Progenitor cell of endocrine pancreas (in vitro differentiated cells): ENCODE results near the gene CDH13. TPM values are rescaled to one million over a fixed set of nuclear protein-coding genes. Genes with fewer than 3 reads are reported as not detected.

Experiments used
- DNase-seq: peaks from one replicate; pipeline ENCODE4 v3.0.0; 2021; ENCODE audit warnings: low spot score; ENCODE audit not compliant: unreplicated experiment
- H3K27ac Mint-ChIP-seq: 2 replicates; pipeline ENCODE4 v1.8.0; 2021; ENCODE audit warnings: mild to moderate bottlenecking, moderate library complexity, mixed read lengths
- H3K27me3 Mint-ChIP-seq: 2 replicates; pipeline ENCODE4 v1.8.0; 2021; ENCODE audit warnings: mixed read lengths
- H3K36me3 Mint-ChIP-seq: 2 replicates; pipeline ENCODE4 v1.8.0; 2022; ENCODE audit warnings: mixed read lengths; ENCODE audit not compliant: insufficient read depth
- H3K4me1 Mint-ChIP-seq: 2 replicates; pipeline ENCODE4 v1.8.0; 2021; ENCODE audit warnings: low read depth, mixed read lengths
- H3K4me3 Mint-ChIP-seq: 2 replicates; pipeline ENCODE4 v1.8.0; 2021; ENCODE audit warnings: low read depth, mild to moderate bottlenecking, moderate library complexity, mixed read lengths
- H3K9me3 Mint-ChIP-seq: 2 replicates; pipeline ENCODE4 v1.8.0; 2021; ENCODE audit warnings: low read depth, mixed read lengths
- total RNA-seq: library from RNA; stranded (reverse); gene quantifications from 2 replicates; pipeline ENCODE4 v1.2.1, GENCODE V29; 2021
- TF ChIP-seq, protein P1 (sequence below): fragments of 200-600 bp; sonication (generic); IDR thresholded peaks from one replicate; pipeline ENCODE4 v1.5.0; 2021; ENCODE audit warnings: antibody characterized with exemption, mild to moderate bottlenecking; ENCODE audit not compliant: unreplicated experiment

The CDH13 gene
- total RNA-seq, 1 donor from 2014 or later, result 0.38 TPM

GRCh38 chr16:83102336-83102735 is 475.6 kb downstream of the CDH13 start:
- TF ChIP-seq, protein P1, sequence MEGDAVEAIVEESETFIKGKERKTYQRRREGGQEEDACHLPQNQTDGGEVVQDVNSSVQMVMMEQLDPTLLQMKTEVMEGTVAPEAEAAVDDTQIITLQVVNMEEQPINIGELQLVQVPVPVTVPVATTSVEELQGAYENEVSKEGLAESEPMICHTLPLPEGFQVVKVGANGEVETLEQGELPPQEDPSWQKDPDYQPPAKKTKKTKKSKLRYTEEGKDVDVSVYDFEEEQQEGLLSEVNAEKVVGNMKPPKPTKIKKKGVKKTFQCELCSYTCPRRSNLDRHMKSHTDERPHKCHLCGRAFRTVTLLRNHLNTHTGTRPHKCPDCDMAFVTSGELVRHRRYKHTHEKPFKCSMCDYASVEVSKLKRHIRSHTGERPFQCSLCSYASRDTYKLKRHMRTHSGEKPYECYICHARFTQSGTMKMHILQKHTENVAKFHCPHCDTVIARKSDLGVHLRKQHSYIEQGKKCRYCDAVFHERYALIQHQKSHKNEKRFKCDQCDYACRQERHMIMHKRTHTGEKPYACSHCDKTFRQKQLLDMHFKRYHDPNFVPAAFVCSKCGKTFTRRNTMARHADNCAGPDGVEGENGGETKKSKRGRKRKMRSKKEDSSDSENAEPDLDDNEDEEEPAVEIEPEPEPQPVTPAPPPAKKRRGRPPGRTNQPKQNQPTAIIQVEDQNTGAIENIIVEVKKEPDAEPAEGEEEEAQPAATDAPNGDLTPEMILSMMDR, result no peak
- Mint-ChIP-seq H3K9me3 (peaks cover 12% of the 10 kb centered on the region), H3K36me3 (peaks cover 2% of the 10 kb centered on the region), H3K27me3 (no peaks in the 10 kb centered on the region), H3K4me3 (no peak overlapping the region), H3K27ac (no peak overlapping the region), H3K4me1 (no peaks in the 10 kb centered on the region)
- no peak for DNase-seq

GRCh38 chr16:83105279-83106077 is 478.7 kb downstream of the CDH13 start:
- peaks cover 8% of the 10 kb centered on the region for H3K27me3 Mint-ChIP-seq
- no peak for DNase-seq
- TF ChIP-seq, protein P1, result no peak
- H3K9me3 Mint-ChIP-seq, result no peaks in the 10 kb centered on the region
- no peaks in the 10 kb centered on the region for H3K36me3 Mint-ChIP-seq
- no peak overlapping the region for H3K27ac Mint-ChIP-seq
- no peaks in the 10 kb centered on the region for H3K4me1 Mint-ChIP-seq
- no peak overlapping the region for H3K4me3 Mint-ChIP-seq

- Mint-ChIP-seq H3K4me1 (no peaks in the 10 kb centered on the region), H3K4me3 (no peak overlapping the region), H3K9me3 (no peaks in the 10 kb centered on the region), H3K27me3 (peaks cover 25% of the 10 kb centered on the region), H3K27ac (no peak overlapping the region), H3K36me3 (no peaks in the 10 kb centered on the region)
- no peak for DNase-seq
- TF ChIP-seq, protein P1, result no peak
These were observed 482.8 kb downstream of the CDH13 start for GRCh38 chr16:83109490-83110125.

GRCh38 chr16:83110269-83110668 is 483.5 kb downstream of the CDH13 start:
- Mint-ChIP-seq H3K36me3 (no peaks in the 10 kb centered on the region), H3K27me3 (peaks cover 30% of the 10 kb centered on the region), H3K9me3 (no peaks in the 10 kb centered on the region), H3K27ac (no peak overlapping the region), H3K4me3 (no peak overlapping the region), H3K4me1 (no peaks in the 10 kb centered on the region)
- TF ChIP-seq, protein P1, result no peak
- no peak for DNase-seq

DNA sequence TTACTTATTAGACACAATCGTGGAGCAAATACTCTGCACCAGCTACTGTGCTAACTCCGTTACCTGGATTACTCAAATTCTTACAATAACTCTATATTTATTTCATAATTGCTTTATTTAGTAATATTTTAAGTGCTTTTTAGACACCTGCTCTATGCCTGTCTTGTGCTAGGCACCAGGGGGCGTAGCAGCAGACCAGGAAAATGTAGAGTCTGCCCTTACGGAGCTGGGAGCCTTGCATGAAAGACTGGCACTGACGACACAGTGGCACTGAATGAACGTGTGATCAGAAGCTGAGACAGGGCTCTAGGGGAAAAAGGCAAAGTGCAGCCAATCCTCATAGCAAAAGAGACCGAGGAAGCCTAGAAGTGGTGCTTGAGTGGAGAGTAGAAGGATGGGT is 486.5 kb downstream of the CDH13 start:
- no peaks in the 10 kb centered on the region for H3K4me1 Mint-ChIP-seq
- TF ChIP-seq, protein P1, result peak; percentile 86
- H3K36me3 Mint-ChIP-seq, result no peaks in the 10 kb centered on the region
- H3K9me3 Mint-ChIP-seq, result no peaks in the 10 kb centered on the region
- peak; percentile 25 for DNase-seq
- H3K4me3 Mint-ChIP-seq, result no peak overlapping the region
- peaks cover 33% of the 10 kb centered on the region for H3K27me3 Mint-ChIP-seq
- no peak overlapping the region for H3K27ac Mint-ChIP-seq
